Suprapubic skin (tissue), 4 donors: Measurements from ENCODE around the gene SLC2A8. TPM values are rescaled to one million over a fixed set of nuclear protein-coding genes. Genes with fewer than 3 reads are reported as not detected.
A peak's percentile ranks its signal among the peaks of the same experiment; 100 is the strongest.

Source experiments
- DNase-seq, 2 donors: peaks; one replicate each; pipeline ENCODE4 v3.0.0-alpha.2; 2019; ENCODE audit warnings: low spot score in 2 of 2
- H3K27ac ChIP-seq: fragments of 200-600 bp; sonication (generic); one replicate; pipeline ENCODE4 v1.5.1; 2019
- H3K27me3 ChIP-seq: fragments of 200-600 bp; sonication (generic); one replicate; pipeline ENCODE4 v1.5.1; 2019
- H3K36me3 ChIP-seq: fragments of 200-600 bp; sonication (generic); one replicate; pipeline ENCODE4 v1.5.1; 2019
- H3K4me1 ChIP-seq: fragments of 200-600 bp; sonication (generic); one replicate; pipeline ENCODE4 v1.5.1; 2019
- H3K4me3 ChIP-seq: fragments of 200-600 bp; sonication (generic); one replicate; pipeline ENCODE4 v1.5.1; 2019; ENCODE audit warnings: mild to moderate bottlenecking
- H3K9me3 ChIP-seq: fragments of 200-600 bp; sonication (generic); one replicate; pipeline ENCODE4 v1.5.1; 2019
- EP300 ChIP-seq: sonication (generic); formaldehyde crosslinking; IDR thresholded peaks from one replicate; pipeline ENCODE4 v1.6.1; 2017; ENCODE audit warnings: antibody characterized with exemption
- POLR2A ChIP-seq, 2 donors: fragments of 450-650 bp; IDR thresholded peaks; one replicate each; pipeline ENCODE4 v1.6.1; 2017; ENCODE audit warnings: antibody characterized with exemption in 2 of 2, mild to moderate bottlenecking in 2 of 2, moderate library complexity in 2 of 2
- POLR2AphosphoS5 ChIP-seq, 3 donors: sonication (generic); formaldehyde crosslinking; IDR thresholded peaks; one replicate each; pipeline ENCODE4 v1.6.1; 2017; ENCODE audit warnings: antibody characterized with exemption in 3 of 3
- WGBS: methylation state at CpG from one replicate; pipeline ENCODE4 v1.1.5; 2018; 5-methylcytosine and 5-hydroxymethylcytosine counted together
- total RNA-seq, 4 donors: library from RNA; depleted of rRNA; stranded (reverse); fragments of >200 nt; gene quantifications; one replicate each; pipeline ENCODE4 v1.1.0, GENCODE V29; 2016
- TF ChIP-seq, protein P1 (sequence below), 2 donors: fragments of 200-600 bp in 1 of 2; fragments of 450-650 bp in 1 of 2; sonication (generic) in 1 of 2; IDR thresholded peaks; one replicate each; pipeline ENCODE4 v1.5.1; 2016 to 2019; ENCODE audit warnings: antibody characterized with exemption in 2 of 2, mild to moderate bottlenecking in 1 of 2, moderate library complexity in 1 of 2

The SLC2A8 gene
- total RNA-seq, 4 donors from 2014 or later: 17.2 to 26.0 (median 21.4) TPM

DNA sequence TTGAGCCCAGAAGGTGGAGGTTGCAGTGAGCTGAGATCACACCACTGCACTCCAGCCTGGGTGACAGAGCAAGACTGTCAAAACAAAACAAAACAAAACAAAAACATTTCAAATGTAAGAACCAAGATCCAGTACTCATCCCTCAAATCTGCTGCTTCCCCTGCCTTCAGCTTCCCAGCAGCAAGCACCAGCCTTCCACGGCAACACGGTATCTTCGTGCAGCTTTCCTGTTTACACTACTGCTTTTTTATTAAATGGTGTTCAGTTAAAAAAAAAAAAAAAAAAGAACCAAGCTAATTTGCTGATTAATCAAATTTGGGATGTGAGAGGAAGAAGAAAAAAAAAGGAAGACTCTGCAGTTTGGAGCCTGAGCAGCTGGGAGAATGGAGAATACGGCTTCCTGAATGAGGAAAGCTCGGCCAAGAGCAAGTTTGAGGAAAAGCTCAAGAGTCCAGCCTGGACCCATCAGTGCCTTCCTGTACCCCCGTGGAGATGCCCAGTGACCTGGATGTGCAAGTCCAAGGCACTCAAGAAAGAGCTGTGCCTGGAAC, 28.0 kb upstream of the SLC2A8 start:
- 68% methylated on average over 6 of the region's 6 CpGs for WGBS

DNA sequence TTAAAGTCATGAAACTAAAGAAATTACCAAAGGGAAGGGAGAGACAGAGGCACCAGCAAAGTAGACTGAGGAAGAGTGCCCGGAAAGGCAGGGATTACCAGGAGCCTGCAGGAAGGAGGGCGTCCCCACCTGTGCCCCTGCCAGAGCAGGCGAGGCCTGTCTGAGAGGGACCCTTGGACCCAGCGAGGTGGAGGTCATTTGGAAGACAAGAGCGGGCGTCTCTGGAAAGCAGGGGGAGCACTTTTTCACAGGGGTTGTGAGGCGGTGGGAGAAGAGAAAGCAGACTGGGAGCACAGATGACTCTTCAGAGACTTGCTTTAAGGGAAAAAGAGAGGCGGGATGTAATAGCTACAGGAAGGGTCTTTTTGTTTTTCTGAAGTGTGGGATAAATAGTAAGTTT, 27.5 kb upstream of the SLC2A8 start:
- WGBS: 94% methylated on average over 8 of the region's 8 CpGs
- H3K27ac ChIP-seq: no peak overlapping the region
- H3K36me3 ChIP-seq: peaks cover 11% of the 10 kb centered on the region
- DNase-seq: peak in 1 of 2 donors; percentile 53
- no peak overlapping the region for H3K4me3 ChIP-seq
- H3K4me1 ChIP-seq: no peaks in the 10 kb centered on the region
- no peaks in the 10 kb centered on the region for H3K27me3 ChIP-seq
- H3K9me3 ChIP-seq: no peaks in the 10 kb centered on the region
- no peak for TF ChIP-seq EP300
- TF ChIP-seq, protein P1, sequence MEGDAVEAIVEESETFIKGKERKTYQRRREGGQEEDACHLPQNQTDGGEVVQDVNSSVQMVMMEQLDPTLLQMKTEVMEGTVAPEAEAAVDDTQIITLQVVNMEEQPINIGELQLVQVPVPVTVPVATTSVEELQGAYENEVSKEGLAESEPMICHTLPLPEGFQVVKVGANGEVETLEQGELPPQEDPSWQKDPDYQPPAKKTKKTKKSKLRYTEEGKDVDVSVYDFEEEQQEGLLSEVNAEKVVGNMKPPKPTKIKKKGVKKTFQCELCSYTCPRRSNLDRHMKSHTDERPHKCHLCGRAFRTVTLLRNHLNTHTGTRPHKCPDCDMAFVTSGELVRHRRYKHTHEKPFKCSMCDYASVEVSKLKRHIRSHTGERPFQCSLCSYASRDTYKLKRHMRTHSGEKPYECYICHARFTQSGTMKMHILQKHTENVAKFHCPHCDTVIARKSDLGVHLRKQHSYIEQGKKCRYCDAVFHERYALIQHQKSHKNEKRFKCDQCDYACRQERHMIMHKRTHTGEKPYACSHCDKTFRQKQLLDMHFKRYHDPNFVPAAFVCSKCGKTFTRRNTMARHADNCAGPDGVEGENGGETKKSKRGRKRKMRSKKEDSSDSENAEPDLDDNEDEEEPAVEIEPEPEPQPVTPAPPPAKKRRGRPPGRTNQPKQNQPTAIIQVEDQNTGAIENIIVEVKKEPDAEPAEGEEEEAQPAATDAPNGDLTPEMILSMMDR (IDR thresholded peaks at IDR 0.05): no peak

More for the DNA sequence above, 28.0 kb upstream of the SLC2A8 start:
- Histone ChIP-seq H3K9me3 (no peaks in the 10 kb centered on the region), H3K4me1 (no peaks in the 10 kb centered on the region), H3K27me3 (no peaks in the 10 kb centered on the region), H3K27ac (no peak overlapping the region), H3K36me3 (peaks cover 11% of the 10 kb centered on the region), H3K4me3 (no peak overlapping the region)
- DNase-seq: no peak
- TF ChIP-seq EP300 (no peak), POLR2AphosphoS5 (IDR thresholded peaks at IDR 0.05) (no peak)

DNA sequence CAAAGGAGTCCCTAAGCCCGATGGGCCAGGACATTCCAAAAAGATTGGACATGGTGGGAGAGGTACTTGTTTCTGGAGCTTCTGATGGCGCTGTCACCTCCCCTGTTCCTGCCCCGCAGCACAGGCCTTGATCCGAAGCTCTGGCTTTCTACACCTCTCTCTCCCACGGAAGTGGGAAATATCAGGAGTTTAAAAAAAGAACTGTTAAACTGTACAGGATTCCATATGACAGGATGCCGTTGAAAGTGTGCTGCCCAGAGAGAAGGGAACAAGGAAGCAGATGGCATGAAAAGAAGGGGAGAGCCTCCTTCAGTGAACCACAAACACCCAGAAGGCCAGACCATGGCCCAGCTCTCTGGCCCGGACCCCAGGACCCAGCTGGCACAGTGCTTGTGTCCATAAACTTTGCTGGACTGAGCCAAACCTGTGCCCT, 26.8 kb upstream of the SLC2A8 start:
- Histone ChIP-seq H3K9me3 (no peaks in the 10 kb centered on the region), H3K36me3 (peaks cover 8% of the 10 kb centered on the region), H3K4me1 (no peaks in the 10 kb centered on the region), H3K27me3 (no peaks in the 10 kb centered on the region), H3K4me3 (no peak overlapping the region), H3K27ac (no peak overlapping the region)
- peak in 1 of 2 donors; percentile 45 for DNase-seq
- 76% methylated on average over 7 of the region's 7 CpGs for WGBS
- no peak for TF ChIP-seq POLR2AphosphoS5 (IDR thresholded peaks at IDR 0.05)

DNA sequence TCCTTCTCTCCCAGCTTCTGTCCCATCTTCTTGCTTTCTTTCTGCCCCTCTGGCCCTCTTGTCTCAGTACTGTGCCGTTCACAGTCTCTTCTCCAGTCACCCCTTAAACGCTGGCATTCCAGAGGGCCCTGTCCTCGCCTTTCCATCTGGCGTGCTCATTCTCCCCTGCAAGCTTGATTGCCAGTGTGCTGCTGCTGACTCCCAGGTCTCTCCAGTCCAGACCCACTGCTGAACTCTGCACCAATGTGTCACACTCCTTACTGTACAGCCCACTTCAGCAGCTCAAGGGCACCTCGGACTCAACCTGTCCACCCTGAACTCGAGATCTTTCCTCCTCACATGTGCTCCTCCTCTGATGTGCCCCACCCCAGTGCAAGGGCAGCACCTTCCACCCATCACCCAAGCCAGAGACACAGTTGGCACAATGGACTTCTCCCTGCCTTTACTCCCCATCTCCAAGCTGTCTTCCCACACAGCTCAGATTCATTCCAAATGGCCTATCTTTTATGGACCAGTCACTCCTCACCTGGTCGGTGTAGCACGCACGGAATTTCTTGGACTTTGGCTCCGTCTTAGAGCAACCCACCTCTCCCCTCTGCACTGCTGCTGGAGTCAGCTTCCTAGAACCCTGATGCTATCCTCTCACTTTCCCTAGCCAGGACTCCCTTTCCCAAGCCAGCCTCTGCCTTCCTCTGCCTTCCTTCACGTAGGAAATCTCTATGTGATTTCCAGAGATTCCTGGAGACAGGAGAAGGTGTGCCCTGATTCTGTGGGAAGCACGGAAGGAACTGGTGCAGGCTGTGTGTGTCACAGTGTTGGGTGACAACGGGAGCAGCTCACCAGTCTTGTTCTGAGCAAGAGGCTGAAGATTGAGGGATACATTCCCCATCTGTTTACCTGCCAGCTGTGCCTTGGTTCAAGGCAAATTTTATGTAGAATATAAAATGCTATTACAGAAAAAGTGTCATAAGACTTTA, 26.0 kb upstream of the SLC2A8 start:
- Histone ChIP-seq H3K4me1 (no peaks in the 10 kb centered on the region), H3K4me3 (no peak overlapping the region), H3K9me3 (no peaks in the 10 kb centered on the region), H3K27ac (no peak overlapping the region), H3K36me3 (peaks cover 4% of the 10 kb centered on the region), H3K27me3 (no peaks in the 10 kb centered on the region)
- DNase-seq: peak in 1 of 2 donors; percentile 58
- TF ChIP-seq, protein P1 (IDR thresholded peaks at IDR 0.05): no peak
- TF ChIP-seq POLR2AphosphoS5 (IDR thresholded peaks at IDR 0.05) (no peak), EP300 (no peak), POLR2A (IDR thresholded peaks at IDR 0.05) (no peak)
- WGBS: 87% methylated on average over 13 of the region's 13 CpGs

DNA sequence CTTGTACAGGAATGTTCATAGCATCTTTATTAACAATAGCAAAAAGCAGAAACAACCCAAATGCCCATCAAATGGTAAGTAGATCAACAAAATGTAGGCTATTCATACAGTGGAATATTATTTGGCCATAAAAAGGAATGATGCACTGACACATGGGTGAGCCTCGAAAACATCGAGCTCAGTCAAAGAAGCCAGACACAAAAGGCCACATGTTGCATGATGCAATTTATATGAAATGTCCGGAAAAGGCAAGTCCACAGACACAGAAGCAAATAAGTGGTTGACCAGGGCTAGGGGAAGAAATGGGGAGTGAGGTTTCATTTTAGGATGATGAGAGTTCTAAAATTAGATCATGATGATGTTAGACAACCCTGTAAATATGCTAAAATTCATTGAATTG, 16.5 kb upstream of the SLC2A8 start:
- H3K9me3 ChIP-seq: no peaks in the 10 kb centered on the region
- no peak for DNase-seq
- TF ChIP-seq, protein P1 (IDR thresholded peaks at IDR 0.05): no peak
- TF ChIP-seq POLR2A (IDR thresholded peaks at IDR 0.05) (no peak), POLR2AphosphoS5 (IDR thresholded peaks at IDR 0.05) (no peak), EP300 (no peak)
- no peak overlapping the region for H3K27ac ChIP-seq
- no peaks in the 10 kb centered on the region for H3K36me3 ChIP-seq
- no peaks in the 10 kb centered on the region for H3K4me1 ChIP-seq
- H3K27me3 ChIP-seq: no peaks in the 10 kb centered on the region
- no peak overlapping the region for H3K4me3 ChIP-seq
- 93% methylated on average over 3 of the region's 3 CpGs for WGBS

DNA sequence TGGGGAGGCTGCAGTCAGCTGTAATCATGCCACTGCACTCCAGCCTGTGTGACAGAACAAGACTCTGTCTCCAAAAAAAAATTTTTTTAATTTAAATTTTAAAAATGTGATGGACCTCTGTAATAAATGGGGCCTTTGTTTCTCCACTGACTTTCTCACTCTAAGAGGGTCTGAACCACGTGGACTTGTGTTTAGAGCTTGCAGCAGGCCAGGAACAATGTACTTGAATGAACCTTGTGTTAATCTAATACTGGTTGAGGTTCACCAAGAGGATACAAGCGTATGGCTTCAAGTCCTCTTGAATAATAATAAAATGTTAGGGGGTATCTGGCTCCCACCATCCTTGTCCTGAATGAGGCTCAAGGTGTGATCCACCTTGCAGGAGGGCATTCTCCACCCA, 14.4 kb upstream of the SLC2A8 start:
- no peak for DNase-seq
- Histone ChIP-seq H3K27me3 (no peaks in the 10 kb centered on the region), H3K4me3 (no peak overlapping the region), H3K9me3 (no peaks in the 10 kb centered on the region), H3K4me1 (no peaks in the 10 kb centered on the region), H3K36me3 (no peaks in the 10 kb centered on the region), H3K27ac (no peak overlapping the region)
- WGBS: 74% methylated on average over 2 of the region's 2 CpGs
- TF ChIP-seq POLR2A (IDR thresholded peaks at IDR 0.05) (no peak), POLR2AphosphoS5 (IDR thresholded peaks at IDR 0.05) (no peak), EP300 (no peak)
- TF ChIP-seq, protein P1 (IDR thresholded peaks at IDR 0.05): no peak
